NCI-H226 (cell line): ENCODE data around the gene TENT5A.

ENCODE experiments used
- DNase-seq: peaks from one replicate; pipeline ENCODE4 v3.0.0-alpha.2; 2015

Gene TENT5A

GRCh38 chr6:81697559-81697958 is 54.9 kb downstream of the TENT5A start:
- DNase-seq: peak; percentile 58

GRCh38 chr6:81696524-81696923 is 56.0 kb downstream of the TENT5A start:
- DNase-seq: peak; percentile 42
